Hematopoietic multipotent progenitor cell treated with erythropoietin and hydrocortisone succinate and interleukin-3 and kit ligand, for 4 days (in vitro differentiated cells): ENCODE results near the gene SCD.

Experiments
- DNase-seq: peaks from one replicate; pipeline ENCODE4 v3.0.0-alpha.2; 2015

SCD gene

GRCh38 chr10:100340948-100341847 is 5.8 kb upstream of the SCD start:
- no peak for DNase-seq

GRCh38 chr10:100341953-100342626 is 4.9 kb upstream of the SCD start:
- DNase-seq: peak; percentile 88

- no peak for DNase-seq
Observed at GRCh38 chr10:100342627-100342972, 4.4 kb upstream of the SCD start.

GRCh38 chr10:100344241-100344788 is 2.7 kb upstream of the SCD start:
- no peak for DNase-seq

- DNase-seq: no peak
Observed at GRCh38 chr10:100345570-100346330, 1.3 kb upstream of the SCD start.

- peak; percentile 88 for DNase-seq
Observed at GRCh38 chr10:100346351-100346764, 675 bp upstream of the SCD start.

GRCh38 chr10:100347568-100348195 is 649 bp downstream of the SCD start:
- peak; percentile 61 for DNase-seq

- no peak for DNase-seq
Observed at GRCh38 chr10:100348389-100348927, 1.4 kb downstream of the SCD start.

- DNase-seq: no peak
Observed at GRCh38 chr10:100349087-100349486, 2.1 kb downstream of the SCD start.

- DNase-seq: no peak
Observed at GRCh38 chr10:100349672-100350071, 2.6 kb downstream of the SCD start.

- DNase-seq: peak; percentile 30
Observed at GRCh38 chr10:100350914-100351485, 4.0 kb downstream of the SCD start.

GRCh38 chr10:100353770-100354485 is 6.9 kb downstream of the SCD start:
- no peak for DNase-seq

- DNase-seq: no peak
Observed at GRCh38 chr10:100355086-100355485, 8.1 kb downstream of the SCD start.

GRCh38 chr10:100356067-100357017 is 9.3 kb downstream of the SCD start:
- no peak for DNase-seq

GRCh38 chr10:100357059-100357858 is 10.2 kb downstream of the SCD start:
- no peak for DNase-seq

- peak; percentile 89 for DNase-seq
Observed at GRCh38 chr10:100359030-100359432, 12.0 kb downstream of the SCD start.

GRCh38 chr10:100359529-100360150 is 12.6 kb downstream of the SCD start:
- DNase-seq: no peak

- DNase-seq: no peak
Observed at GRCh38 chr10:100360234-100360633, 13.2 kb downstream of the SCD start.
